Muscle of leg (tissue), 11 donors: Measurements from ENCODE around the gene ABCG1. TPM values are rescaled to one million over a fixed set of nuclear protein-coding genes. Genes with fewer than 3 reads are reported as not detected.

Source experiments
- DNase-seq: peaks from one replicate; pipeline ENCODE4 v3.0.0; 2013
- H3K27ac ChIP-seq: one replicate; pipeline ENCODE4 v1.5.1; 2013; ENCODE audit warnings: mild to moderate bottlenecking, low read length, control low read depth
- H3K27me3 ChIP-seq: one replicate; pipeline ENCODE4 v1.6.1; 2013; ENCODE audit warnings: low read length; ENCODE audit not compliant: control insufficient read depth, insufficient read depth
- H3K36me3 ChIP-seq: one replicate; pipeline ENCODE4 v1.6.1; 2013; ENCODE audit warnings: low read length; ENCODE audit not compliant: control insufficient read depth, insufficient read depth
- H3K4me1 ChIP-seq: one replicate; pipeline ENCODE4 v1.6.1; 2013; ENCODE audit warnings: low read length; ENCODE audit not compliant: control insufficient read depth, insufficient read depth
- H3K4me3 ChIP-seq: one replicate; pipeline ENCODE4 v1.5.1; 2013; ENCODE audit warnings: low read length, control low read depth
- H3K9me3 ChIP-seq: replicated peaks from 2 replicates; pipeline ENCODE4 v1.6.1; 2013; ENCODE audit warnings: low read depth, low read length; ENCODE audit not compliant: control insufficient read depth
- WGBS: methylation state at CpG from one replicate; pipeline ENCODE4 v1.1.5; 2013; ENCODE audit warnings: missing lambda C conversion rate; ENCODE audit not compliant: insufficient coverage; 5-methylcytosine and 5-hydroxymethylcytosine counted together
- polyA plus RNA-seq, 8 donors: library from polyadenylated mRNA; unstranded; fragments of 120-200 nt; gene quantifications; one replicate each; pipeline versions ENCODE4 v1.2.1 to v1.2.3, GENCODE V29; 2013; ENCODE audit warnings: inconsistent platforms in 1 of 8, low replicate concordance in 1 of 8; ENCODE audit not compliant: insufficient read length in 8 of 8, insufficient read depth in 1 of 8
- total RNA-seq: library from RNA; stranded (reverse); fragments of 120-200 nt; gene quantifications from one replicate; pipeline ENCODE4 v1.2.4, GENCODE V29; 2013

The ABCG1 gene
- total and polyA plus RNA-seq, 9 donors: 4.9 to 9.1 (median 8.1) TPM

DNA sequence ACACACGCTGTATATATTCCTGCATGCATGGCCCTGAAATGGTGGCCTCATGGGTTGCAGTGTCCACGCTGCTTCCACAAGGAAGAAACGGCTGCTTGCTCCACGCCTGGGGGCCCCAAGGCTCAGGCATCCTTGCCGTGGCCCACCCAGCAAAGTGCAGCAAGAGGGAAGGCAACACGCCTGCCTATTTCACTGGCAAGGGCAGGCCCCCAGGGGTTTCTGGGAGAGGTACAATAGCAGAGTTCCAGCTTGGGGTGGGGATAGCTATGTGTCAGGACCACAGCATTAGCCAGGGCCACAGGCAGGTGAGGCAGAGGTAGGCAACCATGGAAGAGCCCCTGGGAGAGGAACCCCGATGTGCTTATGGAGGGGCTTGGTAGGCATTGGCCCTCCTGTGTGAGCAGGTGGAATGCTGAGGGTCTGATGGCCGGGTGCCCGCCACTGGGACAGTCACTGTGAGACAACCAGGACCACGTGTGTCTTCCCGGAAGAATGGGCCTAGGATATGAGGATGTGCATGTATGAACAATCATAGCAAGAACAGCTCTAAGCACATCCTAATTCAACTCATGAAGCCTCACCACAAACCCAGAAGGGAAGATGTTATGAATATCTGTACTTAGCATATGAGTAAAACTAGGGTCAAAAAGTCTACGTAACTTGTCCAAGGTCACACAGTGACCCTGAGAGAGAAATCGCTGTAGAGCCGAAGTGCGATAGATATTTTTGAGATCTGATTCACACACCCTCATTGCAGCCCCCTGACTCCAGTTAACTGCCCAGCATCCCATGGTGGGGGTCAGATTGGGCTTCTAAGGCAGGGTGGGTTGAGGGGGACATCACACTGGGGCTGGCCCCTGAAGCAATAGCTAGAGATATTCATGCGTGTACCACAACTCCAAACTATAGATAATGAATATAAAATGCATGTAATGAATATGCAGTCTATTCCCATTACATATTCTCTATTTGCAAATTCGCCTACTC, 120.1 kb downstream of the ABCG1 start:
- DNase-seq: no peak
- H3K36me3 ChIP-seq: no peaks in the 10 kb centered on the region
- no peak overlapping the region for H3K4me3 ChIP-seq
- peaks cover 6% of the 10 kb centered on the region for H3K27me3 ChIP-seq
- H3K27ac ChIP-seq: no peak overlapping the region
- 76% methylated on average over 7 of the region's 17 CpGs for WGBS
- no peaks in the 10 kb centered on the region for H3K9me3 ChIP-seq
- peaks cover 7% of the 10 kb centered on the region for H3K4me1 ChIP-seq

DNA sequence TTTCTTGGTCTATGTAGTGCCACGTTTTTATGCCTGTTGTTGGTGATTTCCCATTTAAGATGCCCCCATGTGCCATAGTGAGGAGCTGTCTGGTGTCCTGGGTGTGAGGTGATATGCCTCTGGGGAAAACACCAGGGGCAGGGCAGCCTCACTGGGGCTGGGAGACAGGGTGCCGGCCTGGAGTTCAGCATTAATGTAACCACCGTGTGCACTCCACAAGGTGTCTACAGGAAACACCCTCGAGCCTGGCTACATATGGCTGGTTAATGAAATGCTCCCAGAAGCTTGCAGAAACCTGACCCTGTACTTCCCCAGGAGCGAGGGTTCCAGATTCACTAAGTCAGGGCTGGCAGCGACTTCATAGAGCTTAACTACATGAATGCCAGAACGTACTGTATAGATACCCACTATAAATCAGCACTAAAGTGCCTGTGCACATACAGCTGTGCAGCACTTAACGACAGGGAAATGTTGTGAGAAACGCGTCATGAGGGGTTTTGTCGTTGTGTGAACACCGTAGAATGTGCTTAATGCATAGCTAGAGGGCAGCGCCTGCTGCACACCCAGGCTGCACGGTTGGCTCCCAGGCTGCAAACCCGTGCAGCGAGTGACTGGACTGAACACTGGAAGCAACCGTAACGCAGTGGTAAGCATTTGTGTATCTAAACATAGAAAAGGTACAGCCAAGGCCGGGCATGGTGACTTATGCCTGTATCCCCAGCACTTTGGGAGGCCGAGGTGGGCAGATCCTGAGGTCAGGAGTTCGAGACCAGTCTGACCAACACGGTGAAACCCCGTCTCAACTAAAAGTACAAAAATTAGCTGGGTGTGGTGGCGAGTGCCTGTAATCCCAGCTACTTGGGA, 121.5 kb downstream of the ABCG1 start:
- 53% methylated on average over 20 of the region's 24 CpGs for WGBS
- DNase-seq: no peak
- peaks cover 7% of the 10 kb centered on the region for H3K4me1 ChIP-seq
- H3K4me3 ChIP-seq: no peak overlapping the region
- H3K36me3 ChIP-seq: no peaks in the 10 kb centered on the region
- peaks cover 4% of the 10 kb centered on the region for H3K27me3 ChIP-seq
- no peaks in the 10 kb centered on the region for H3K9me3 ChIP-seq
- H3K27ac ChIP-seq: no peak overlapping the region

- 86% methylated on average over 8 of the region's 15 CpGs for WGBS
- DNase-seq: no peak
- no peaks in the 10 kb centered on the region for H3K9me3 ChIP-seq
- peaks cover 5% of the 10 kb centered on the region for H3K4me1 ChIP-seq
- H3K4me3 ChIP-seq: no peak overlapping the region
- H3K36me3 ChIP-seq: no peaks in the 10 kb centered on the region
- H3K27me3 ChIP-seq: no peaks in the 10 kb centered on the region
- H3K27ac ChIP-seq: no peak overlapping the region
Measured at GRCh38 chr21:42341776-42342542, 123.0 kb downstream of the ABCG1 start.

- Histone ChIP-seq H3K4me3 (no peak overlapping the region), H3K9me3 (no peaks in the 10 kb centered on the region), H3K27ac (no peak overlapping the region), H3K36me3 (no peaks in the 10 kb centered on the region), H3K4me1 (peaks cover 3% of the 10 kb centered on the region), H3K27me3 (peaks cover 3% of the 10 kb centered on the region)
- no peak for DNase-seq
- WGBS: 78% methylated on average over 7 of the region's 10 CpGs
Measured at GRCh38 chr21:42343101-42343500, 124.2 kb downstream of the ABCG1 start.

- WGBS: 74% methylated on average over 6 of the region's 6 CpGs
- Histone ChIP-seq H3K4me1 (no peaks in the 10 kb centered on the region), H3K27me3 (peaks cover 3% of the 10 kb centered on the region), H3K4me3 (no peak overlapping the region), H3K27ac (no peak overlapping the region), H3K9me3 (no peaks in the 10 kb centered on the region), H3K36me3 (no peaks in the 10 kb centered on the region)
- DNase-seq: no peak
Measured at GRCh38 chr21:42343556-42343955, 124.6 kb downstream of the ABCG1 start.

GRCh38 chr21:42343963-42344510, 125.1 kb downstream of the ABCG1 start:
- Histone ChIP-seq H3K27ac (no peak overlapping the region), H3K9me3 (no peaks in the 10 kb centered on the region), H3K4me1 (no peaks in the 10 kb centered on the region), H3K4me3 (no peak overlapping the region), H3K36me3 (no peaks in the 10 kb centered on the region), H3K27me3 (peaks cover 3% of the 10 kb centered on the region)
- 88% methylated on average over 11 of the region's 11 CpGs for WGBS
- no peak for DNase-seq

- no peak overlapping the region for H3K27ac ChIP-seq
- no peaks in the 10 kb centered on the region for H3K9me3 ChIP-seq
- no CpG with 5 or more reads among the region's 4 CpGs for WGBS
- peaks cover 3% of the 10 kb centered on the region for H3K27me3 ChIP-seq
- H3K36me3 ChIP-seq: no peaks in the 10 kb centered on the region
- no peak overlapping the region for H3K4me3 ChIP-seq
- H3K4me1 ChIP-seq: no peaks in the 10 kb centered on the region
- no peak for DNase-seq
Measured at GRCh38 chr21:42344631-42345030, 125.7 kb downstream of the ABCG1 start.

GRCh38 chr21:42346441-42346840, 127.5 kb downstream of the ABCG1 start:
- WGBS: 93% methylated on average over 6 of the region's 9 CpGs
- no peaks in the 10 kb centered on the region for H3K9me3 ChIP-seq

More at GRCh38 chr21:42346441-42346840, 127.5 kb downstream of the ABCG1 start:
- H3K4me3 ChIP-seq: no peak overlapping the region
- peaks cover 3% of the 10 kb centered on the region for H3K27me3 ChIP-seq
- no peaks in the 10 kb centered on the region for H3K36me3 ChIP-seq
- no peak for DNase-seq
- H3K27ac ChIP-seq: no peak overlapping the region
- H3K4me1 ChIP-seq: no peaks in the 10 kb centered on the region
